ENCODE results near the gene CNN3. TPM values are rescaled to one million over a fixed set of nuclear protein-coding genes. Genes with fewer than 3 reads are reported as not detected.

The CNN3 gene
- total and polyA plus RNA-seq, 4 donors: 43.9 to 87.4 (median 69.6) TPM

GRCh38 chr1:94961582-94961981 is 34.7 kb upstream of the CNN3 start (continued):
- no peak for TF ChIP-seq REST (IDR thresholded peaks at IDR 0.05)
- TF ChIP-seq FOXA2 (IDR thresholded peaks at IDR 0.05): no peak
- peak; percentile 54 for TF ChIP-seq NR2F2 (IDR thresholded peaks at IDR 0.05)

DNA sequence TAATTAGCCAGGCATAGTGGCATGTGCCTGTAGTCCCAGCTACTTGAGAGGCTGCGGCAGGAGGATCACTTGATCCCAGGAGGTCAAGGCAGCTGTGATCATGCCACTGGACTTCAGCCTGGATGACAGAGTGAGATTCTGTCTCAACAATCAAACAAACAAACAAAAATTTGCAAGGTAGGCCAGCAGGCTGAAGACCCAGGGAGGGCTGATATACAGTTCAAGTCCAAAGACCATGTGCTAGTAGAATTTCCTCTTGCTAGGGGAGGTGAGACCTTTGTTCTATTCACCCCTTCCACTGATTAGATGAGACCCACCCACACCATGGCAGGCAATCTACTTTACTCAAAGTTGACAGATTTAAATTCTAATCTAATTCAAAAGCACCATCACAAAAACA is 31.2 kb upstream of the CNN3 start:
- H3K4me3 ChIP-seq (ENCODE audit: low read depth in 1 of 3, low read length in 3 of 3): no peak overlapping the region
- no peaks in the 10 kb centered on the region for H3K27me3 ChIP-seq (ENCODE audit: control insufficient read depth in 4 of 4, insufficient read depth in 4 of 4, low read length in 3 of 4)
- WGBS: 46% methylated on average over 1 of the region's 1 CpG
- DNase-seq (ENCODE audit: low spot score): no peak
- no peaks in the 10 kb centered on the region for H3K36me3 ChIP-seq (ENCODE audit: control insufficient read depth in 4 of 4, insufficient read depth in 3 of 4, low read depth in 1 of 4, low read length in 3 of 4)
- H3K9ac ChIP-seq (ENCODE audit: low read depth in 1 of 2, low read length in 2 of 2): no peak overlapping the region
- H3K27ac ChIP-seq (ENCODE audit: low read depth in 1 of 2, low read length in 2 of 2): no peak overlapping the region
- TF ChIP-seq SP1 (IDR thresholded peaks at IDR 0.05) (peak; percentile 68), HNF4A (conservative IDR thresholded peaks at IDR 0.05) (peak; percentile 79 to 87), RXRA (IDR thresholded peaks at IDR 0.05) (peak; percentile 68 to 74), ZBTB33 (IDR thresholded peaks at IDR 0.05) (no peak), FOXA1 (IDR thresholded peaks at IDR 0.05) (no peak), JUND (IDR thresholded peaks at IDR 0.05) (peak in 1 of 2 donors; percentile 36), HNF4G (IDR thresholded peaks at IDR 0.05) (peak; percentile 50), REST (IDR thresholded peaks at IDR 0.05) (no peak), NR2F2 (IDR thresholded peaks at IDR 0.05) (no peak)
- TF ChIP-seq, protein P1, sequence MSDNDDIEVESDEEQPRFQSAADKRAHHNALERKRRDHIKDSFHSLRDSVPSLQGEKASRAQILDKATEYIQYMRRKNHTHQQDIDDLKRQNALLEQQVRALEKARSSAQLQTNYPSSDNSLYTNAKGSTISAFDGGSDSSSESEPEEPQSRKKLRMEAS (IDR thresholded peaks at IDR 0.05): no peak
- H3K9me3 ChIP-seq (ENCODE audit: control insufficient read depth in 4 of 4, low read length in 3 of 4): no peaks in the 10 kb centered on the region
- H3K4me1 ChIP-seq (ENCODE audit: control insufficient read depth in 4 of 4, insufficient read depth in 4 of 4, low read length in 3 of 4): peaks cover 7 to 35% (median 14%) of the 10 kb centered on the region in 4 donors

All from liver (tissue), 9 donors.